T-helper 1 cell treated with Interleukin-12 subunit alpha and Interleukin-12 subunit beta and Interleukin-4 antibody, amounts not matched to agents 30 ng/mL and 1 ng/mL, for 36 hours (primary cell): ENCODE results near the gene ZNF70. TPM values are rescaled to one million over a fixed set of nuclear protein-coding genes. Genes with fewer than 3 reads are reported as not detected.

Experiments used
- intact Hi-C: fragments of 100-400 bp; cut with micrococcal nuclease; formaldehyde crosslinking; loops from one replicate; pipeline ENCODE4 v1.15.1; 2024
- total RNA-seq: library from RNA; stranded (reverse); gene quantifications from 2 replicates; pipeline ENCODE4 v1.2.3, GENCODE V29; 2022

Gene ZNF70
- total RNA-seq, 1 donor from 2014 or later, result 2.5 TPM

DNA sequence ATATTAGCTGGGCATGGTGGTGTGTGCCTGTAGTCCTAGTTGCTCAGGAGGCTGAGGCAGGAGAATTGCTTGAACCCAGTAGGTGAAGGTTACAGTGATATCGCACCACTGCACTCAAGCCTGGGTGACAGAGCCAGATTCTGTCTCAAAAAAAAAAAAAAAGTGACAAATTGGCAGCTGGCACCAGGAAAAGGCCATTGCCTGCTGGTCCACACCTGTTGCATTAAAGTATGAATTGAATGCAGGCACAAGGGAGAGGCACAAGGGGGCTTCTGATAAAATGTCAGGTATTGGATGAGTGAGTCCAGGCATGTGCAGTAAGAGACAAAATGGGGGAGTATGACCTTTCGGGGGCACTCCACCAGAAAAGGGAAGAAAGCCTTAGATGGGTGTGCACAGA is 28.2 kb downstream of the ZNF70 start:
- intact Hi-C loops, result no loop called here

DNA sequence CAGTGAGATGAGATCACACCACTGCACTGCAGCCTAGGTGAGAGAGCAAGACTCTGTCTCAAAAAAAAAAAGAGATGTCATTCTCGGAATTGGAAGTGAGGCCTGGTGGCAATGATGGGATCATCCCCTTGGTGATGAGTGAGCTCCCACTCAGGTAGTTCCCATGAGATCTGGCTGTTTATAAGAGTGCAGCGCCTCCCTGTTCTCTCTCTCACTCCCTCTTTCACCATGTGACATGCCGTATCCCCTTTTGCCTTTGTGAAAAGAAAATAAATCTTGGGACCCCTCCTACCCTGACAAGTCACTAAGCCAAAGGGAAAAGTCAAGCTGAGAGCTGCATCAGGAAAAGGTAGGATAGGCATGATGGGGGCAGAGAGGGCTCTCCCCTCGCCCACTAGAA is 28.8 kb downstream of the ZNF70 start:
- intact Hi-C loops, result no loop called here

DNA sequence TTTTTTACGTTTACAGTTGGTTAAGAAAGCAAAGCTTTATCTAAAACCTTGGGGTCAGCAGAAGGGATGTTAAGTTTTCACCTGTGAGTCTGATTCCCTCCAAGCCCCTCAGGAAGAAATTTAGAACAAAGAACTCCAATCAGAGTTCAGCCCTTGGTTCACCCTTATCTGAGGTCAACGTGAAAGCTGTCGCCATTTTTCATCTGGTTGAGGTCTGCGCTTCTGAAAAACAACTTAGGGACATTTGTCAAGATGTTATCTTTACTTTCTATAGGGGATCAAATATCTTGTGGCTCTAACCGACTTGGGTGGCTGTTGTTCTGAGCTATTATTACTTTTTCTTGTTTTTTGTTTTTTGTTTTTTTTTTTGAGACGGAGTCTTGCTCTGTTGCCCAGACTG is 30.1 kb downstream of the ZNF70 start:
- intact Hi-C loops, result no loop called here

DNA sequence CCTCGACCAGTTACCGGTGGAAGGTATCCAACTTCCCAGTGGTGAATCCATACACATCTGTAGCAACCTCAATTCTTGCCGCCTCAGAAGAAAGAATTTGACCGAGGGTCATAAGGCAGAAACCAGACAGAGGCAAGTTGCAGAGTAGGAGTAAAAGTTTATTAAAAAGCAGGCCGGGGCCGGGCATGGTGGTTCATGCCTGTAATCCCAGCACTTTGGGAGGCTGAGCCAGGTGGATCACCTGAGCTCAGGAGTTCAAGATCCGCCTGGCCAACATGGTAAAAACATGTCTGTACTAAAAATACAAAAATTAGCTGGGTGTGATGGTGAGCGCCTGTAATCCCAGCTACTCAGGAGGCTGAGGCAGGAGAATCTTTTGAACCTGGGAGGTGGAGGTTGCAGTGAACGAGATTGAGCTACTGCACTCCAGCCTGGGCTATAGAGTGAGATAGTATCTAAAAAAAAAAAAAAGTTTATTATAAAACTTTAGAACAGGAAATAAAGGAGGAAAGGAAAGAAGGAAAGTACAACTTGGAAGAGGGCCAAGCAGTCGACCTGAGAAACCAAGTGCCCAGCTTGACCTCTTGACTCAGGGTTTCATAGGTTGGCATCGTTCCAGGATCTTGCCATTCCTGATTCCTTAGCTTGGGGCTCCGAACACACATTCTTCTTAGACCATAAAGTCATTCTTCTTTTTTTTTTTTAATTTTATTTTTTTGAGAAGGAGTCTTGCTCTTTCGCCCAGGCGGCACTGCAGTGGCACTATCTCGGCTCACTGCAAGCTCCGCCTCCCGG is 32.3 kb downstream of the ZNF70 start:
- intact Hi-C loops, result no loop called here

DNA sequence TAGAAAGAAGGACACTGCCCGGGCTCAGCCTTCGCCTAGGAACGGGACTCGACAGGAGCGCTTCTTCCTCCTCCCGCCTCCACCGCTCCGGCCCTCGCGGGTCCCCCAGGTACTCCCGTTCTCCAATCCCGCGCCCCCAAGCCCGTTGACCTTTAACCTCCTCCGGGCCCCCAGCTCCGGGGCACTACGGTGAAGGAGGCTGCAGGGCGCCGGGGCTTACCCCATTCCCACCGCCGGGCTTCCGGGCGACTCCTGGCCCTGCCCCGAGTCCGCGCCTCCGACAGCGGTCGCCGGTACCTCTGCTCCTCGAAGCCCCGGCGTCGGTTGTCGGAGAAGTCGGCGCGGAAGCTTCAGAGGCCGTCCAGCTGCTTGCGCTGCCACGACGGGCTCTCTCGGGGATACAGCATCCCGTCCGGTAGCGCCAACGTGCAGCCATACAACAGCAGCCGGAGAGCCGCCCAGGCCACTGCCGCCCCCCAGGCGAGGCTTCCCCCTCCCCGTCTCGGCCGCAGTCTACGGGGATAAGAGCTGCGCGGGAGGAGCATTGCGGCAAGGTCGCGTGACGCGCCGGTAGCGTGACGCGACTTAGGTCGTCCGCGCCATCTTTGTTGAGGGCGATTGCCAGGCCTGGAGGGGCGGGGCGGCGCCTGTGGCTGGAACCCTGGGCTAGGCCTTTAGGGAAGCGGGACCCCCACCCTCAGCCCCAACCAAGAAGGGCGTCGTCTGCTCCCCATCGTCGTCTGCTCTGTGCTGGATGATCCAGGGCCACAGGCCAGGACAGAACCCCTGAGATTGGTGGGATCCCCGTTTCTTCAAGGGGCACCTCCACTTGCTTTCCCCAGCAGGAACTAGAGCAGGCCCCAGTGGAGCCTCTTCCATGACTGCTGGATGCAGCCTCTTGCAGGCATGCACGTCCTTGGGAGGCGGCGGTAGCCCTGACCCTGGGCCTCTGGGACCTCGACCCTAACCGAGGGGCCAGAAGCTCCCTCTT is 33.8 kb downstream of the ZNF70 start:
- intact Hi-C loops, result loop anchor here (1.0 to 2.0 kb wide), 8 partner anchors 12 to 177 kb away; partner anchors contain the start of genes CHCHD10, DERL3, MIF and SLC2A11

DNA sequence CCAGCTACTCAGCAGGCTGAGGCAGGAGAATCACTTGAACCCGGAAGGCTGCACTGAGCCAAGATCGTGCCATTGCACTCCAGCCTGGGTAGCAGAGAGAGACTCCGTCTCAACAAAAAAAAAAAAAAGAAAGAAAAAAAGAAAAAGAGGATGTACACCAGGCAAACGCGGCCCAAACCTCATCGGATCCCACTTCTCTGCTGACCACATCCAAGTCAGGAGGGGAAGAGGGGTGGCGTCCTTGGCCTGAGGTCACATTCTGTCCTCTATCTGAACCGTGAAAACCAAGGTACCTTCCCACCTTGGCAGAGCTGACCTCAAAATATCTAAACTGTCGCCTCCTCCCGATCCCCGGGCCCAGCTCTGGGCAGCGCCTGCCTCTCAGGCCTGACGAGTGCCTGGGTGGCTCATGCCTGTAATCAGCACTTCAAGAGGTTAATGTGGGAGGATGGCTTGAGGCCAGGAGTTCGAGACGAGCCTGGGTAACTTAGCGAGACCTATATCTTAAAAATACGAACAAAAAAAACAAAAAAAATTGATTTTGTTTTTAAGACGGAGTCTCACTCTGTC is 35.0 kb downstream of the ZNF70 start:
- intact Hi-C loops, result loop anchor here (2.0 kb wide), 1 partner anchor 141 kb away; the partner anchor contains the start of gene SLC2A11

DNA sequence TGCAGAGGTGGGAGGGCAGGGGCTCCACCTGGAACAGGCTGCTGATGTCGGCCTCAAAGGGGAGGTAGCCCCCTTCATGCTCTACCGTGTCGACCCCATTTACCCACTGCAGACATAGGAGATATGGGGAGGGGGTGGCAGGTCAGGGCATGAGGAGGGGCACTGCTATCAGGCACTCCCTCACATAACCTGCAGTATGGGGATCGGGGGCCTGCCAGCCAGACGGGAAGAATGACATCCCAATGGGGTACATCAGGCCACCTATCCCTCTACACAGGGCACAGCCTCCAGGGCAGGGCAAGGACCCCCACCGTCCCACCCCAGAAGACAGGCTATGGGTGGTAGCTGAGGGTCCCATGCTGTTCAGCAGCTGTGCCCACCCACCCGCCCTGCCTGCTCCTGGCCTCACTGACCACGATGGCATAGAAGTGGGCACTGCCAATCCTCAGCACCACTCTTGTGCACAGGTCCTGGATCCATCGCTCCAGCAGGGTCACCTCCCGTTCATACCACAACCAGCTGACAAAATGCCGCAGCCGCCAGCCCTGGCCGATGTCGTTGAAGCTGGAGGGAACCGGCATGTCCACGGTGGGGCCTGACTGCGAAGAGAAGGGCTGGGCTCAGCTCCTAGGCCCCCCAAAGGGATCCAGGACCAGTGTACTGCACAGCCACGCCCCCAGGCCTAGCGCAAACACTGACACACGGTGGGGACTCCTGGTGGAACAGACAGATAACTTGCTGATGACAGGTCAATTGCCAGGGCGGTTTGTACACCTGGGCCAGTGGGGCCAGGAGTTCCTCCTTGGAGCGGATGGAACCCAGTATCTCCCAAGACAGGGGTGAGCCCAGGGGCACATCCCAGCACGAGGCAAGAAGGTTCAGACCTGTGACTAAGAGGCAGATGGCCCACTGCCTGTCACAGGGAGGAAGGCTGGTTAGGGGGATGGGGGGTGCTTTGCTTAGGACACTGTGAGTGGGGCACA is 36.0 kb downstream of the ZNF70 start:
- intact Hi-C loops, result no loop called here

DNA sequence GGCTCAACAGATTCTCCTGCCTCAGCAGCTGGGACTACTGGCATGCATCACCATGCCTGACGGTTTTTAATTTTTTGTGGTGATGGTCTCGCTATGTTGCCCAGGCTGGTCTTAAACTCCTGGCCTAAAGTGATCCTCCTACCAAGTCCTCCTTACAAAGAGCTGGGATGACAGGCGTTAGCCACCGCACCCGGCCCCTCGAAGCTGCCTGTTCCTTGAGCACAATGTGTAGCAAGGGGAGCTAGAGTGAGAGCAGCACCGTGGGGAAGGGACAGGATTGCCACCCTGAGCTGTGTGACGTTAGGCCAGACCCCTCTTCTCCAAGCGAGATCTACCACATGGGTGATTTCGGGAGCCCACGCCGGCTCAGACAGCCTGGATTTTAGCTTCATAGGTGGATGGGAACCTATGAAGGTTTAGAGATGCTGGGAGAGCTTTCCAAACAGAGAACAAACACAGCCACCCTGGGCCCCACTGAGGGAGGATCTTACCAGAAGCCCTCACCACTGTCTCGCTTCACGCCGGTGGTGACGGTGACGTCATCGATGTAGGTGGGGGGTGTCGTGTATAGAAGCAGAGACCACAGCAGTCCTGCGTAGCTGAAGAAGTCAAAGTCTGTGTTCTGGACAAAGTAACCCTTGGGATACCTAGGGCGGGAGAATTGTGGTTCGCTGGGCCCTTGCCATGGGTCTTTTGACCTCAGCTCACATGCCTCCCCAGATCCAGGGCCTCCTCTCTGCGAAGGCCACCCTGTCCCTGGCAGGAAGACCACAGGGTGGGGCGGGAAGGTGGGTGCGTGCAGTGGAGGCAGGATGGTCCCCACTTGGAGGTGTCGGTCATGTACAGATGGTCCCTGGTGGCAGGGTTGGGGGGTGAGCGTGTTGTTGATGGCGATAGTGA is 37.0 kb downstream of the ZNF70 start:
- intact Hi-C loops, result no loop called here

DNA sequence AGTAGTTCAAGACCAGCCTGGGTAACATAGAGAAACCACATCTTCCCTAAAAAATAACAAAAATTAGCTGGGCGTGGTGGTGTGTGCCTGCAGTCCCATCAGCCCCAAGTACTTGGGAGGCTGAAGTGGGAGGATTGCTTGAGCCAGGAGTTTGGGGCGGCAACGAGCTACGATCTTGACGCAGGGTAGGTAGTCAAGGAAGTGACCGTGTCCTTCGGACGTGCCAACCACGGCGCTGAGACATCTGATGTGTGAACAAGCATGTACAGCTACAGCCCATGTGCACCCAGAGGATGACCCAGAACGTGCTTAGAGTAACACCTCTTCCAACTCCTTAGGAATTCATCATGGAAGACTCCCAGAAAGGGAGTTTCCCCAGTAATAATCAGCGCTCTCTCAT is 38.7 kb downstream of the ZNF70 start:
- intact Hi-C loops, result no loop called here

DNA sequence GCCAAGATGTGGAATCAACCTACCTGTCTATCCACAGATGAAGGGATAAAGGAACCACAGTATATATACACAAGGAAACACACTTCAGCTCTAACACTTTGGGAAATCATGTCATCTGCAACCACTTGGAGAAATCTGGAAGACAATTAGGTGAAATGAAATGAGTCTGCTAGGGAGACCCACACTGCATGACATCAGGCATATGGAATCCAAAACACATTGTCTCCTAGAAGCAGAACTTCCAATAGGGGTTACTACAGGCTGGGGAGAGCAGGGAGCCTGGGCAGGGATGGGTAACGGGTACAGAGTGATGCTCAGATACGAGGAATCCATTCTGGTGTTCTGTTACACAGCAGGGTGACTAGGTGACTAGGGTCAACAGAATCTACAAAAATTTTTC is 41.8 kb downstream of the ZNF70 start:
- intact Hi-C loops, result no loop called here

DNA sequence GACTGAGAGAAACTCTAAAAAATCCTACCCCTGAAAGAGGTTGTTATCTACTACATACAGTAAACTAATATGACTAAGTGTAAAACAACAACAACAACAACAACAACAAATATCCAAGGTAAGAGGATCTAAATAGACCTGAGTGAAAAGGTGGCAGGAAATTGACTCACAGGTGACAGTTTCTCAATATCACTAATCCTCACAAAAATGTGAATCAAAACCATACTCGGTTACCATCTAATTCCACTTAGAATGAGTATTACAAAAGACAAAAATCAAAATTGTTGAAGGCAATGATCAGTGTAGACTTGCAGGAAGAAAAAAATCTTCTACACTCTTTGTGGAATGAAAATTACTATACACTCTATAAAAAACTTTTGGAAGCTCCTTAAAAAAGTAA is 42.6 kb downstream of the ZNF70 start:
- intact Hi-C loops, result no loop called here

DNA sequence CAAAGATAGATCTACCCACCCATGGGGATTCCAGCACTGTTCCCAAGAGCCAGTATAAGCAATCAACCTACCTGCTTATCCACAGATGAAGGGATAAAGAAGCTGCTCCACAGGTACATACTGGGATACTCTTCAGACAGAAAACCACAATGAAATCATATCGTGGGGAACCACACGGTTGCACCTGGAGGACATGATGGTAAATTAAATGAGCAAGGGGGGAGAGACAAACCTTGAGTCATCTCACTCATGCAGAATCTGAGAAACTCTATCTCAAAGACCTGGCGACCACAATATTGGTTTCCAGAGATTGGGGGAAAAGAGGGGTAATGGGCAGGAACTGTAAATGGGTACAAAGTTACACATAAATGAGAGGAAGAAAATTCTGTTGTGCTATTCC is 45.6 kb downstream of the ZNF70 start:
- intact Hi-C loops, result loop anchor here (1.0 kb wide), 2 partner anchors 9 to 12 kb away; no protein-coding TSS in a partner anchor

DNA sequence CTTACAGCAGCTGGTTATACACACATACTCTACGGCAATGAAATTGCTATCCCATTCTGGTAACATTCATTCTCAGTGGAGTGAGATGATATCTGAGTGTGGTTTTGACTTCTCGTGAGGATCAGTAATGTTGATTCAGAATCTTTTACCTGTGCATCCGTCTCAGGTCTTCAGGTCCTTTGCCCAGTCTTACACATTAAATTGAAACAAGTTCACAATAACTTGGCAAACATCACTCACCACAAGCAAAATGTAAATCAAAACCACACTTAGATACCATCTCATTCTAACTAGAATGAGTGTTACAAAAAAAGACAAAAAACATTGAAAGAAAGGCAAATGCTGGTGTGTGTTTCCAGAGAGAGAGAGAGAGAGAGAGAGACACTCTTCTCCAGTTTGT is 46.1 kb downstream of the ZNF70 start:
- intact Hi-C loops, result loop anchor here (1.0 kb wide), 2 partner anchors 9 to 12 kb away; no protein-coding TSS in a partner anchor

DNA sequence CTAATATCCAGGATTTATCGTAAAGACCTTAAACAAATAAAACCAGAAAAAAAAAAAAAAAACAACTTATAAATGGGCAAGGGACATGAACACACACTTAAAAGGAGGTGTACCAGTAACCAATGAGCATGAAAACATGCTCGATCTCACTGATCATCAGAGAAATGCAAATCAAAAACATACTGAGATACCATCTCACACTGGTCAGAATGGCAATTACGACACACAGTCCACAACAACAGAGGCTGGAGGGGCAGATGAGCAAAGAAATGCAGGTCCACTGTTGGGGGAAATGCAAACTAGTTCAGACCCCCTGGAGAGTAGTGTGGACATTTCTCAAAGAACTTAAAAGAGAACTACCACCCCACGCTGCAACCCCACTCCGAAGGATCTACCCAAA is 46.9 kb downstream of the ZNF70 start:
- intact Hi-C loops, result no loop called here

DNA sequence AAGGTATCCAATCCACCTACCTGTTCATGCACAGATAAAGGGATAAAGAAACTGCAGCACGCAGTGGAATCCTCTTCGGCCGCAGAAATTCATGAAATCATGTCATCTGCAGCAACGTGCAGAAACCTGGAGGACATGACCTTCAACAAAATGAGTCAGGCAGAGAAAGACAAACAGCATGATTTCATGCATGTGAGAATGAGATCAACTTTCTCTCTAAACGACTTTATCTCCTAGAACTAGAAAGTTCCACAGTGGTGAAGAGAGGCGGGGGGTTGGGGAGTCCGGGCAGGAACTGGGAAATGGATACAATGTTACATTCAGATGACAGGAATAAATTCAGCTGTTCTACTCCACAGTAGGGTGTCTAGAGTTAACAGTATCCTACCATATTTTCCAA is 50.2 kb downstream of the ZNF70 start:
- intact Hi-C loops, result no loop called here

DNA sequence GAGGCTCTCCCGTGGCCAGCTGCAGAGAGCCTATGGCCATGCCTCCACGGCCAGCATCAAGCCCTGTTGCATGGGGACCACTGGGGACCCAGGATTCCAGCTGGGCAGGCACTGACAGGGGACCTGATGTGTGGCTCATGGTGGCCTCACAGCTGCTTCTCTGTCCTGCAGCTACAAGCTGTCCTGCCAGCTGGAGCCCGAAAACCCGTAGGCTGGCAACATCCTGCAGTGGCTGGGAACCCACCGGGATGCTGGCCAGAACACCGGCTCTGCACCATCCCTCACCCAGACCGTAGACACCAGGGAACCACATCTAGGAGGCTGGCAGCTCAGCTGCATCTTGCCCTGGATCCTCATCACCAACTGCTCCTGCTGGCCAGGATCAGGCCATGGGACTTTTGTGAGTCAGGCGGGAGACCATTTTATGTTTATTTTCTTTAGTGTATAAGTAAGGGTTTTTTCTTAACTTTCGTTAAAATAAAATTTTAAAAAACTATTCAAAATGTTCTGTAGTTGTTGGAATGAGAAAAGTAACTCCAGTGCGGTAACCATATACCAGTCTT is 52.2 kb downstream of the ZNF70 start:
- intact Hi-C loops, result loop anchor here (5.0 kb wide), 3 partner anchors 159 to 214 kb away; partner anchors contain the start of gene SLC2A11

DNA sequence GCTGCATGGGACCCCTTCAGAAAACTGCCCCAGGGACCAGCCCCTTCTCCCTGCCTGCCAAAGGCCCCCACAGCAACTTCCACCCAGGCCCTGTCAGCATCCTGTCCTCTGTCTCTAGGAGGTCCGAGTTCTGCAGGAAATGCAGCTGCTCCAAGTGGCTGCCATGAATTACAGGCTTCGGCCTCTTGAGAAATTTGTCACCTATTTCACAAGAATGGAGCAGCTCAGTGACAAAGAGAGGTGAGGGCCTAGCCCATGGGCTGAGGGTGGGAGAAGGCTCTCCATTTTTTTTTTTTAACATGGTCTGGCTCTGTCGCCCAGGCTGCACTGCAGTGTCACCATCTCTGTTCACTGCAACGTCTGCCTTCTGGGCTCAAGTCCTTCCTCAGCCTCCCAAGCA is 52.8 kb downstream of the ZNF70 start:
- intact Hi-C loops, result loop anchor here (5.0 kb wide), 3 partner anchors 159 to 214 kb away; partner anchors contain the start of gene SLC2A11

DNA sequence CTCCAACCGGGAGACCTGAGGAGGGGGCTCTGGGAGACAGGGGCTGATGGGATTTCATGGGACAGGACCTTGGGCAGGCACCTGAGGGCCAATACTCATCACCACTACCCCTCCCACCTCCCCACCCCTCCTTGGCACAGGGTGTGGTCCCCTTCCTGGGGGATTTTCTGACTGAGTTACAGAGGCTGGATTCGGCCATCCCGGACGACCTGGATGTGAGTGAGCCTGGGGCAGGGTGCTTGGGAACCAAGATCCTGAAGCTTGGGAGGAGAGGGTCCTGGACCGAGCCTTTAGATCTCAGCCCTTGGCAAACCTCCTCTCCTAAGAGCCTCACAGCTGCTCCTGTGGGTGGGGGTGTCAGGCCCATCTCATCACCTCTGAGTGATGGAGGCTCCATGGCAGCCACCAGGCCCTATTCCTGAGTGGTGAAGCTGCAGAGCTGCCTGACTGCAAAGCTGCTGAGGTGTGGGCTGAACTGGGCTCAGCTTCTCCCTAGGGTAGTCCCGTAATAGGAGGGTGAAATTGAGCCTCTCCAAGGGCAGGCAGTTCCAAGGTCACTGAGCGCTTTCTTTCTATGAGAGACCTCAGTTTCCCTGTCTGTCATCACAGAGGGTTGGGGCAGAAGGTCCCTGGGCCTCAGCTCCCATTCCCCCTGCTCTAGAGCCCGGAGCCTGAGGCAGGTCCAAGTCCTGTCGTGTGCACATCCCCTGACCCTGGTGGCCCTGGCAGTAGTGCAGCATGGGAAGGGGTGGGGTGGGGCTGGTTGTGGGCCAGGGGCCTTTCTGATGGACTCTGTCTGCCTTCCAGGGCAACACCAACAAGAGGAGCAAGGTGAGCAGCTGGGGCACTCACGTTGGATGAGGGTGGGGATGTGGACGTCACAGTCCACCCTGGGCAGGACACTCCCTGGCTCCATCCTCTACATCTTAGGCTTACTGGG is 53.6 kb downstream of the ZNF70 start:
- intact Hi-C loops, result loop anchor here (5.0 kb wide), 3 partner anchors 160 to 215 kb away; partner anchors contain the start of gene SLC2A11
